ENCODE measurements around the gene BAG2. TPM values are rescaled to one million over a fixed set of nuclear protein-coding genes. Genes with fewer than 3 reads are reported as not detected.

Gene BAG2
- polyA plus RNA-seq, 1 experiment, result 43.4 TPM

DNA sequence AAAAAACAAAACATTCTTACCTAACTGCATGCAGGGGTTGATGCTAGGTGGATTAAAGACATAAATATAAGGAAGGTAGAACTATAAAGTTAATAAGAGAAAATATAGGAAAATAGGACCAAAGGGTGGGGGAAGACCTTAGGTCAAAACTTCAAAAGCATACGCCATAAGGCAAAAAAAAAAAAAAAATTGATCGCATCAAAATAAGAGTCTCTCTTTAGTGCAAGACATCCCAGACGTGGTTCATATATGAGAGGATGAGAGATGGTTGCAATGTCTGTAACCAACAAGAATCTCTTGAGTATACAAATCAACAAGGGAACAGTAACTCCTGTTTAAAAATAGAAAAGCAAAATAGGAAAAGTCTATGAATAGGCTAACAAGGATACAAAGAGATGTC is 8.5 kb downstream of the BAG2 start:
- TF ChIP-seq, protein P1, sequence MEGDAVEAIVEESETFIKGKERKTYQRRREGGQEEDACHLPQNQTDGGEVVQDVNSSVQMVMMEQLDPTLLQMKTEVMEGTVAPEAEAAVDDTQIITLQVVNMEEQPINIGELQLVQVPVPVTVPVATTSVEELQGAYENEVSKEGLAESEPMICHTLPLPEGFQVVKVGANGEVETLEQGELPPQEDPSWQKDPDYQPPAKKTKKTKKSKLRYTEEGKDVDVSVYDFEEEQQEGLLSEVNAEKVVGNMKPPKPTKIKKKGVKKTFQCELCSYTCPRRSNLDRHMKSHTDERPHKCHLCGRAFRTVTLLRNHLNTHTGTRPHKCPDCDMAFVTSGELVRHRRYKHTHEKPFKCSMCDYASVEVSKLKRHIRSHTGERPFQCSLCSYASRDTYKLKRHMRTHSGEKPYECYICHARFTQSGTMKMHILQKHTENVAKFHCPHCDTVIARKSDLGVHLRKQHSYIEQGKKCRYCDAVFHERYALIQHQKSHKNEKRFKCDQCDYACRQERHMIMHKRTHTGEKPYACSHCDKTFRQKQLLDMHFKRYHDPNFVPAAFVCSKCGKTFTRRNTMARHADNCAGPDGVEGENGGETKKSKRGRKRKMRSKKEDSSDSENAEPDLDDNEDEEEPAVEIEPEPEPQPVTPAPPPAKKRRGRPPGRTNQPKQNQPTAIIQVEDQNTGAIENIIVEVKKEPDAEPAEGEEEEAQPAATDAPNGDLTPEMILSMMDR (IDR thresholded peaks at IDR 0.05; ENCODE audit: low read depth, low read length), result no peak
- no peak for DNase-seq (ENCODE audit: low read depth, low spot score)
- CTCF ChIA-PET, result no interaction called here
- Histone ChIP-seq H3K4me3 (ENCODE audit: low read depth, low read length) (no peak overlapping the region), H3K27ac (ENCODE audit: low read depth, low read length) (no peak overlapping the region), H3K27me3 (ENCODE audit: control insufficient read depth, insufficient read depth, low read length) (no peaks in the 10 kb centered on the region), H3K9me3 (ENCODE audit: control insufficient read depth, insufficient read depth, low read length) (no peaks in the 10 kb centered on the region)
- POLR2A ChIA-PET, result no interaction called here

DNA sequence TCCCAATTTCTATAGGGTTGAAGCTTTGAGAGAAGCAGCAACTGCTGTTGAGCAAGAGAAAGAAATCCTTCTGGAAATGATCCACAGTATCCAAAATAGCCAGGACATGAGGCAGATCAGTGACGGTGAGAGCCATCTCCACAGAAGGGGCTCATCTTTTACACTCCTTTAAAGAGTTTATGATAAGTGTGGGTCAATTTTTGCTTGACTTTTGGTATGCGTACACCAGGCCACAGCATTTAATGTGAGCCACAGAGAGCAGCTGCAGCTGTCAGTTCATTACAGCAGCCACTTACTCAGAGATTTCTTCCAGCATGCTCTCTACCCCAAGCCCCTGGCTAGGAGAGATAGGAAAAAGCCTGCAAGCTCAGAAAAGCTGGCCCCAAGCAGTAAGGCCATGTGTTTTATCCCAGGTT is 9.9 kb downstream of the BAG2 start:
- H3K27me3 ChIP-seq (ENCODE audit: control insufficient read depth, insufficient read depth, low read length), result no peaks in the 10 kb centered on the region
- POLR2A ChIA-PET, result interaction anchor here (0.6 to 1.4 kb wide), 5 partner anchors 10 to 132 kb away, joined by 3 to 7 read pairs (median 3); partner anchors contain the start of genes BAG2 and RAB23
- peak overlapping the region; percentile 69 for H3K27ac ChIP-seq (ENCODE audit: low read depth, low read length)
- H3K4me3 ChIP-seq (ENCODE audit: low read depth, low read length), result no peak overlapping the region
- CTCF ChIA-PET, result interaction anchor here (1.0 to 5.3 kb wide), 4 partner anchors 134 to 278 kb away, joined by 3 to 24 read pairs (median 4); partner anchors contain the start of gene PRIM2
- TF ChIP-seq, protein P1 (IDR thresholded peaks at IDR 0.05; ENCODE audit: low read depth, low read length), result no peak
- no peaks in the 10 kb centered on the region for H3K9me3 ChIP-seq (ENCODE audit: control insufficient read depth, insufficient read depth, low read length)
- DNase-seq (ENCODE audit: low read depth, low spot score), result peak; percentile 68

DNA sequence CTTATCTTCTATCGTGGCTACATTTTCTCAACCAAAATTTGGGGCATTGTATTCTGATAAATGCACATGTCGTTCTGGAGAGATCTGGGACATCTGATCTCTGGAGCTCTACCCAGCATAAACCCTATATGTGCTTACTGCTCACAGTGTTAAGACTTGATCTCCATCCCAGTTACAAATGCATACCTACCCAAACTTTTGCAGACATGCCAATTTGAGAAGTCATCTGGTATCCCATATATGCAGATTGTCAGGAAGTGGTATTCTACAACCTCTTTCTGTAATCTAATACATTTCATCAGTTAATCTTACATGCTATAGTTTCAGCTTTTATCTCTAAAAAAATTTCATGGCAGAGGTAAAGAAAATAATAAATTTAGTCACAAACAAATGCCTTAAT is 11.2 kb downstream of the BAG2 start:
- Histone ChIP-seq H3K9me3 (ENCODE audit: control insufficient read depth, insufficient read depth, low read length) (no peaks in the 10 kb centered on the region), H3K27ac (ENCODE audit: low read depth, low read length) (no peak overlapping the region), H3K27me3 (ENCODE audit: control insufficient read depth, insufficient read depth, low read length) (no peaks in the 10 kb centered on the region), H3K4me3 (ENCODE audit: low read depth, low read length) (no peak overlapping the region)
- CTCF ChIA-PET, result interaction anchor here (0.7 to 5.3 kb wide), 2 partner anchors 123 to 132 kb away, joined by 3 to 24 read pairs; partner anchors contain the start of gene PRIM2
- TF ChIP-seq, protein P1 (IDR thresholded peaks at IDR 0.05; ENCODE audit: low read depth, low read length), result no peak
- POLR2A ChIA-PET, result interaction anchor here (1.3 to 1.5 kb wide), 3 partner anchors 11 to 130 kb away, joined by 3 to 7 read pairs (median 4); partner anchors contain the start of gene BAG2
- DNase-seq (ENCODE audit: low read depth, low spot score), result no peak

DNA sequence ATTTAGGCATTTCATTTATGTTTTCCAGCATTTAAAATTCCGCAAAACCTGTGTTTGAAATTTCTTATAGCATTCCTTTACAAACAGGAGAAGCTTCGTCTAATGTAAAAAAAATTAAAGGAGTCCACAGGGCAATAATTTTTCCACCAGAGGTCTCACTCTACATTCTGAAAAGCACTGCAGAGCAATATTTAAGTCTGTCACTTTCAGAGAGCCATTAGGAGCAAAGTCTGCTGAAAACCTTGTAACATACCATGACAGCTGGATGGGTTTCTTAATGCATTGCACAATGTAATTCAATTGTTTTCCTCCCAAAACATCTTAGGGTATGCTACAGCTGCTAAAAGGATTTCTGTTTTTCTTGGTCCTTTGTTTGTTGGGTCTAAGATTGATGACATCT is 18.0 kb downstream of the BAG2 start:
- ChIA-PET CTCF (interaction anchor here (0.6 to 4.5 kb wide), 10 partner anchors 11 to 326 kb away, joined by 3 to 109 read pairs (median 4); partner anchors contain the start of gene PRIM2), POLR2A (interaction anchor here (1.2 to 1.3 kb wide), 2 partner anchors 18 to 124 kb away, joined by 4 to 6 read pairs; partner anchors contain the start of gene BAG2)
- no peak for DNase-seq (ENCODE audit: low read depth, low spot score)

DNA sequence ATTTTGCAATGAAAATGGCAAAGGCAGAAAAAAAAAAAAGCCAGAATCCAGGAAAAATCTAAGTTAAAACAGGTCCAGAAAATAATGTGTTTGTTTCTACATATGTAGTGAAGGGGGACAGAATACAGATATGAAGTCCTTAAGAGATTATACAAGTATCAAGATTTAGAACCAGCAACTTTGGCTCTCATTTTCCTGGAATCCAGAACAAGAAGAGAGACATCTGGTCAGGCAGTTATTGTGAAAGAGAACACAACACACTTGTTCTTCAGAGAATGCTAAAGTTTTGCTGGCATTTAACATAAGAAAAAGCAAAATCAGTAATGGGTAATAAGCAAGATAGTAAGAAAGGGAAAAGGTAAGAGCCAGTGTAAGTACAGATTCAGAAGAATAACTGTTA is 21.1 kb downstream of the BAG2 start:
- CTCF ChIA-PET, result interaction anchor here (0.7 kb wide), 1 partner anchor 75 kb away, joined by 4 read pairs; no protein-coding TSS in a partner anchor
- no peak for DNase-seq (ENCODE audit: low read depth, low spot score)
- TF ChIP-seq, protein P1 (IDR thresholded peaks at IDR 0.05; ENCODE audit: low read depth, low read length), result no peak
- POLR2A ChIA-PET, result no interaction called here
- no peaks in the 10 kb centered on the region for H3K27me3 ChIP-seq (ENCODE audit: control insufficient read depth, insufficient read depth, low read length)
- no peak overlapping the region for H3K4me3 ChIP-seq (ENCODE audit: low read depth, low read length)
- no peaks in the 10 kb centered on the region for H3K9me3 ChIP-seq (ENCODE audit: control insufficient read depth, insufficient read depth, low read length)
- H3K27ac ChIP-seq (ENCODE audit: low read depth, low read length), result no peak overlapping the region

More for the DNA sequence above, 18.0 kb downstream of the BAG2 start:
- Histone ChIP-seq H3K9me3 (ENCODE audit: control insufficient read depth, insufficient read depth, low read length) (no peaks in the 10 kb centered on the region), H3K27me3 (ENCODE audit: control insufficient read depth, insufficient read depth, low read length) (no peaks in the 10 kb centered on the region), H3K4me3 (ENCODE audit: low read depth, low read length) (no peak overlapping the region), H3K27ac (ENCODE audit: low read depth, low read length) (no peak overlapping the region)
- TF ChIP-seq, protein P1 (IDR thresholded peaks at IDR 0.05; ENCODE audit: low read depth, low read length), result peak; percentile 54

Measured in AG04450 (cell line).